Tibial nerve (tissue), 4 donors: ENCODE data around the gene EVX2.

Experiments used
- CTCF ChIP-seq, 5 experiments: fragments of 200-600 bp in 3 of 5; fragments of 450-650 bp in 2 of 5; sonication (generic) in 3 of 5; IDR thresholded peaks; one replicate each; pipeline ENCODE4 v1.5.1; 2016 to 2019; ENCODE audit warnings: antibody characterized with exemption in 5 of 5, mild to moderate bottlenecking in 3 of 5, moderate library complexity in 2 of 5
- EP300 ChIP-seq, 2 donors: sonication (generic); formaldehyde crosslinking; IDR thresholded peaks; one replicate each; pipeline ENCODE4 v1.6.1; 2017; ENCODE audit warnings: antibody characterized with exemption in 2 of 2, mild to moderate bottlenecking in 1 of 2
- POLR2A ChIP-seq, 2 donors: fragments of 450-650 bp; IDR thresholded peaks; one replicate each; pipeline ENCODE4 v1.6.1; 2017; ENCODE audit warnings: antibody characterized with exemption in 2 of 2, mild to moderate bottlenecking in 2 of 2, moderate library complexity in 2 of 2

DNA sequence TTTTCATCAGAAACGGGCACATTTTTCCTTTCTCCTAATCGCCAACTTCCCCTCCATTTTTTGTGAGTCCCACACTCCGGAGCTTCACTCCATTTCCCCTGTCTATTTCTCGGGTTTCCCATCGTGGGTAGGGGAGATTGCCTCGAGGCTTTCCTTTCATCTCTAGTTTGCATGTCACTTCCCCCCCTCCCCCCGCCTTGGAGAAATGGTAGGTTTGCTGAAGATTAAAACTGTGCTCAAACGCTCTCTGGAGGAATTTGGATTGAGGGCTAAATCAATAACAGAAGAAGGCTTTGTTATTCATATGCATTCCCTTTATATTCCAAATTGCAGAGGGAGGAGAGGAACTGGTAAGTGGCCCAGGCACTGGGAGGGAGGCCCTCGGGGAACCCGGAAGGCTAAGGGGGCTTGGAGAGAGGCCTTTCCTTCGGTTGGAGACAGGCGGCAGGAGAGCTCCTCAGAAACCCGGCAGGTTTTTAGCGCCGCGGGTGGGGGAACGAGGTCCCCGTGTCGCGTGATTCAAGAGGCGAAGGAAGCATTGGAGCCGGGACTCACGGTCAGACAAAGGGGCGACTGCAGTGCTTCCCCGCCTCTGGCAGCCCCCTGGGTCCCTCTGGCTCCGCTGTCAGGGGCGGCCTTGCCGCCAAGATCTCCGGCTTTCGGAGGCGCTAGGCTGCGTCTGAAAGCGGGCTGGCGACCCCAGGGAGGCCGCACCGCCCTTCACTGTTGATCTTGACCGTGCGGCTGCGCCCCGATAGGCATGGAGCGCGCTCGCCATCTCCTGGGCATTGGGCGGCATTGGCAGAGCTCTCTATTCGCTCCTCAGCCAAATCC lies 13.4 kb upstream of the EVX2 start:
- TF ChIP-seq CTCF (IDR thresholded peaks at IDR 0.05) (peak; percentile 66 to 74 (median 71)), POLR2A (IDR thresholded peaks at IDR 0.05) (no peak), EP300 (IDR thresholded peaks at IDR 0.05) (no peak)
